ENCODE measurements around the gene ZNF624. TPM values are rescaled to one million over a fixed set of nuclear protein-coding genes. Genes with fewer than 3 reads are reported as not detected.
"Not testable (repeated sequence)": the region's sequence is repeated elsewhere in the genome, so short reads cannot be mapped to it uniquely, and the experiment has no call there.

The ZNF624 gene
- total RNA-seq, 1 donor from 2014 or later: 7.3 TPM

DNA sequence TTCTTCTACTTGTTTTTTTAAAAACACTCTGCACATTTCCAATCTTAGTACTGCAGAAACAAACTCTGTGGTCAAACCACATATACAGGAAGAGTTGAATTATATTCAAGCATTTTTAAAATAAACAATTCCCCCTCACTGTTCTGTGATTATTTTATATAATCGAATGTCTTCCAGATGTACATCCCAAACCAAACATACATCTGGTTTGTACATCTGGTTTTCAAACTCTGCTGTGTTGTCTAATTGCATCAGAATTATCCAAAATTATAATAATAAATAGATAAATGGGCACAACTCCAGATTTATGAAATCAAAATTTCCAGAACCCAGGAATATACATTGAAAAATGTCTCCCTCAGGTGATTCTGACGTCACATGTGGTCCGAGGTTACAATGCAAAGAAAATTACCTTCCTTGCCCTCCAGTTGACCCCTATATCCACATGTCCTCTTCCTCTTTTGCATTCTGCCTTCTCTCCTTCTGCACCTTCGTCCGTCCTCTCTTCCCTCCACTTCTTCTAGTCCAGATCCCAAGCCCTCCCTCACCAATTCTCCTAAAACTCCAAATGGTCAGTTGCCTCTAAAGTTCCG is 23.1 kb upstream of the ZNF624 start:
- no peak for DNase-seq (ENCODE audit: low spot score)
- H3K4me3 Mint-ChIP-seq (ENCODE audit: unreplicated experiment): no peak overlapping the region
- H3K27ac Mint-ChIP-seq (ENCODE audit: unreplicated experiment): no peak overlapping the region
- no peaks in the 10 kb centered on the region for H3K4me1 Mint-ChIP-seq (ENCODE audit: low read depth)
- H3K36me3 Mint-ChIP-seq (ENCODE audit: low read depth): no peaks in the 10 kb centered on the region
- H3K9me3 Mint-ChIP-seq (ENCODE audit: low read depth): no peaks in the 10 kb centered on the region
- peaks cover 3% of the 10 kb centered on the region for H3K27me3 Mint-ChIP-seq (ENCODE audit: low read depth)
- TF ChIP-seq, protein P1, sequence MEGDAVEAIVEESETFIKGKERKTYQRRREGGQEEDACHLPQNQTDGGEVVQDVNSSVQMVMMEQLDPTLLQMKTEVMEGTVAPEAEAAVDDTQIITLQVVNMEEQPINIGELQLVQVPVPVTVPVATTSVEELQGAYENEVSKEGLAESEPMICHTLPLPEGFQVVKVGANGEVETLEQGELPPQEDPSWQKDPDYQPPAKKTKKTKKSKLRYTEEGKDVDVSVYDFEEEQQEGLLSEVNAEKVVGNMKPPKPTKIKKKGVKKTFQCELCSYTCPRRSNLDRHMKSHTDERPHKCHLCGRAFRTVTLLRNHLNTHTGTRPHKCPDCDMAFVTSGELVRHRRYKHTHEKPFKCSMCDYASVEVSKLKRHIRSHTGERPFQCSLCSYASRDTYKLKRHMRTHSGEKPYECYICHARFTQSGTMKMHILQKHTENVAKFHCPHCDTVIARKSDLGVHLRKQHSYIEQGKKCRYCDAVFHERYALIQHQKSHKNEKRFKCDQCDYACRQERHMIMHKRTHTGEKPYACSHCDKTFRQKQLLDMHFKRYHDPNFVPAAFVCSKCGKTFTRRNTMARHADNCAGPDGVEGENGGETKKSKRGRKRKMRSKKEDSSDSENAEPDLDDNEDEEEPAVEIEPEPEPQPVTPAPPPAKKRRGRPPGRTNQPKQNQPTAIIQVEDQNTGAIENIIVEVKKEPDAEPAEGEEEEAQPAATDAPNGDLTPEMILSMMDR (IDR thresholded peaks at IDR 0.05): no peak

DNA sequence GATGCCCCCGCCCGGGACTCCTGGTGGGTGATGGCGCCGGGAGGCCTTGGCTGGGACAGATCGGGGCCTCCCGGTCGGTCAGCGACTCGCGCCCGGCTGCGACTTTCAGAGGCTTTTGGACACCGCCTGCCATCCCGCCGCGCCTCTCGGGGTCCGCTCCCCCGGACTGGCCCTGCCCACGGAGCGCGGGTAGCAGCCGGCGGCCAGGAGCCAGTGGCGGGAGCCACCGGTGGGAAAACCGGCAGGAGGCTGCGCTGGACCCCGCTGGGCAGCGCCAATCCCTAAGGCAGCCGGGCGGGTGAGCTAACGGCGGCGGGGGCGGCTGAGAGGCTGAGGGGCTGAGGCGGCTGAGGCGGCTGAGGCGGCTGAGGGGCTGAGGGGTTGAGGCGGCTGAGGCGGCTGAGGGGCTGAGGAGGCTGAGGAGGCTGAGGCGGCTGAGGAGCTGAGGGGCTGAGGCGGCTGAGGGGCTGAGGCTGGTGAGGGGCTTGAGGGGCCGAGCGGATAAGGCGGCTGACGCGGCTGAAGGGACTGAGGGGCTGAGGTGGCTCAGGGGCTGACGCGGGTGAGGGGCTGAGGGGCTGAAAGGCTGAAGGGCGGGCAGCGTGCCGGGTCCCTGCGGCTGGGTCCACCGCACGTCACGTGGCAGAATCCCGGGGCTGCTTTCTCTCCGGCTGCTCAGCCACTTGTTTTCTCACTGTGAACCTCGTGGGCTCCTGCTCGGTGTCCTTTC is 13.4 kb upstream of the ZNF624 start:
- H3K9me3 Mint-ChIP-seq (ENCODE audit: low read depth); H3K27ac Mint-ChIP-seq (ENCODE audit: unreplicated experiment): not testable (repeated sequence)

DNA sequence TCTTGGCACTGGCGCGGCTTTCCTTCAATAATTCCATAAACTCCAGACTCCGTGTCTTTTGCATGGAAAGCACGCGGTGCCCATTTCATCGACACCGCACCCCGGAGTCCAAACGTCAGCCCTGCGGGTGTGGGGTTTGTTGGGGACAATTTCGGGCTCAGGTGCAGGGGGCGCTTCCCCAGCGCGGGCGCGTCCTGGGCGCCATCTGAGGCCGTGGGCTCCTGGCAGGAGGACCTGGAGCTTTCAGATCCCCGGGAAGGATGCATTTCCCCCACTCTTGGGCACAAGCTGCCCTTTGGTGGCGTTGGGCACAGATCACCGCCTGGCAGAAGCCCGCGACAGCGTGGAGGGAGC is 12.9 kb upstream of the ZNF624 start:
- not testable (repeated sequence) for H3K36me3 Mint-ChIP-seq (ENCODE audit: low read depth); H3K9me3 Mint-ChIP-seq (ENCODE audit: low read depth); H3K4me3 Mint-ChIP-seq (ENCODE audit: unreplicated experiment); DNase-seq (ENCODE audit: low spot score); H3K4me1 Mint-ChIP-seq (ENCODE audit: low read depth); H3K27ac Mint-ChIP-seq (ENCODE audit: unreplicated experiment)
- H3K27me3 Mint-ChIP-seq (ENCODE audit: low read depth): peaks cover 19% of the 10 kb centered on the region

More for the DNA sequence above, 13.4 kb upstream of the ZNF624 start:
- H3K36me3 Mint-ChIP-seq (ENCODE audit: low read depth); H3K4me1 Mint-ChIP-seq (ENCODE audit: low read depth); DNase-seq (ENCODE audit: low spot score): not testable (repeated sequence)
- Mint-ChIP-seq H3K4me3 (ENCODE audit: unreplicated experiment) (peak overlapping the region; percentile 65), H3K27me3 (ENCODE audit: low read depth) (peaks cover 19% of the 10 kb centered on the region)

DNA sequence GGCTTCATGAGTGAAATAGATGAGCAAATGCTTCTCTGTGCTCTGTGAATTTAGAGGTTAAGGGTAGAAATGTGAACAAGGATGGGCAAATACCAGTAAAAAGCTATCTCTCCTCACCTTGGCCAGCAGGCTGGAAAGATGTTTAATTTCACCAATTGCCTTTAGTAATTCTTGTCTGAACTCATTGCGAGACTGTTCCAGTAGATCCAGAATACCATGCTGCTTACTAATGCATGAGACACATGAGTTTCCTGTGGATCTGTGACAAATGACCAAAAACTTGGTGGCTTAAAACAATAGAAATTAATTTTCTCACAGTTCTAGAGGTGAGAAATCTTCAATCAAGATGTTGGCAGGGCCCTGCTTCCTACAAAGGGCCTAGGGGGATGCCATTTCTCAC is 9.3 kb upstream of the ZNF624 start:
- no peak for DNase-seq (ENCODE audit: low spot score)
- peaks cover 29% of the 10 kb centered on the region for H3K27me3 Mint-ChIP-seq (ENCODE audit: low read depth)
- TF ChIP-seq, protein P1 (IDR thresholded peaks at IDR 0.05): no peak
- no peak overlapping the region for H3K4me3 Mint-ChIP-seq (ENCODE audit: unreplicated experiment)
- no peak overlapping the region for H3K27ac Mint-ChIP-seq (ENCODE audit: unreplicated experiment)
- peaks cover 3% of the 10 kb centered on the region for H3K36me3 Mint-ChIP-seq (ENCODE audit: low read depth)
- peaks cover 6% of the 10 kb centered on the region for H3K4me1 Mint-ChIP-seq (ENCODE audit: low read depth)
- no peaks in the 10 kb centered on the region for H3K9me3 Mint-ChIP-seq (ENCODE audit: low read depth)

DNA sequence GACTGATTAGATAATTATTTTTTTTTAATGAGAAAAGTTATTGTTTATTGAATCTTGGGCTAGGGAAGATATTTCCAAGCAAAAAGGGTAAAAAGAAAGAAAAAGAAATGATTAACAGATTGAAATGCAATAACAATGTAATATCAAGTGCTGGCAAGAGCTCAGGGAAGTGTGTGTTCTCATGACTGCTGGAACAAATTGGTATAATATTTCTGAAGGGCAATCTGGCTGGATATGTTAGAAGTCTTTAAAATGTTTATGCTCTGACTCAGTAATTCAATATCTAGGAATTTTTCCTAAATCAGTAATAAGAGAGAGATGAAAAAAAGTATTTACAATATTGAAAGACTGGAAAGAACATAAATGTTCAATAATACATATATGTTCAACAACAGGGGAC is 7.6 kb upstream of the ZNF624 start:
- peaks cover 6% of the 10 kb centered on the region for H3K4me1 Mint-ChIP-seq (ENCODE audit: low read depth)
- H3K4me3 Mint-ChIP-seq (ENCODE audit: unreplicated experiment): no peak overlapping the region
- TF ChIP-seq, protein P1 (IDR thresholded peaks at IDR 0.05): no peak
- H3K9me3 Mint-ChIP-seq (ENCODE audit: low read depth): no peaks in the 10 kb centered on the region
- H3K27ac Mint-ChIP-seq (ENCODE audit: unreplicated experiment): no peak overlapping the region
- DNase-seq (ENCODE audit: low spot score): no peak
- peaks cover 3% of the 10 kb centered on the region for H3K36me3 Mint-ChIP-seq (ENCODE audit: low read depth)
- peaks cover 30% of the 10 kb centered on the region for H3K27me3 Mint-ChIP-seq (ENCODE audit: low read depth)

DNA sequence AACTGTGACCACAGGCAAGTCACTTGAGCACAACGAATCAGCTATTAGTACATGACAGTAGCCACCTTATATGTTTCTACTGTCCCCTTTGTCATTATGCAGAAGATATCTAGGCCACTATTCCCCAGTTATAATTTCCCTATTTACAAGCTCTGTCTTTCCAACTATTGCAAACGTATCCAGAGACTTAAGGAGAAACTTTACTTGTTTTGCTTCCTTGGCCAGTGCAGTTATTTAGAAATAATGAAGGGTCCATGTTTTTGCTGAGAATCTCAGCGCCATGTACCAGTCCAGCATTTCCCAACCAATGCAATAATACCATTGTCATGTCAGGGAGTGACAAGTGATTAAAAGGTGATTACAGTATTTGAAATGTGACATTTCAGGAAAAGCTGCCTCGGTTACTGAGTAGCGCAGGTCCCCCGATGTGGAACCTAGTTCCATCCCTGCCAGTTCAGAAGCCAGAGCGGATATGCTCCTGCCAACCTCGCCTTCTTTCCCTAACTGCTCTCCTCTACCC is 743 bp downstream of the ZNF624 start:
- Mint-ChIP-seq H3K27ac (ENCODE audit: unreplicated experiment) (peak overlapping the region; percentile 87), H3K4me3 (ENCODE audit: unreplicated experiment) (peak overlapping the region; percentile 86), H3K9me3 (ENCODE audit: low read depth) (no peaks in the 10 kb centered on the region), H3K27me3 (ENCODE audit: low read depth) (peaks cover 1% of the 10 kb centered on the region), H3K4me1 (ENCODE audit: low read depth) (peaks cover 14% of the 10 kb centered on the region), H3K36me3 (ENCODE audit: low read depth) (peaks cover 4% of the 10 kb centered on the region)
- DNase-seq (ENCODE audit: low spot score): no peak
- TF ChIP-seq, protein P1 (IDR thresholded peaks at IDR 0.05): no peak
